Body of pancreas (tissue), 4 donors: ENCODE data around the gene GPR146.

ENCODE experiments used
- CTCF ChIP-seq, 7 experiments: fragments of 450-650 bp in 4 of 7; fragments of 200-600 bp in 3 of 7; sonication (generic) in 3 of 7; IDR thresholded peaks; one replicate each; pipeline ENCODE4 v1.5.1; 2016 to 2019; ENCODE audit warnings: antibody characterized with exemption in 7 of 7
- POLR2A ChIP-seq, 3 donors: fragments of 450-650 bp; IDR thresholded peaks; one replicate each; pipeline ENCODE4 v1.6.1; 2016; ENCODE audit warnings: antibody characterized with exemption in 3 of 3, mild to moderate bottlenecking in 2 of 3

GRCh38 chr7:1033546-1034145 lies 10.7 kb upstream of the GPR146 start:
- TF ChIP-seq POLR2A (IDR thresholded peaks at IDR 0.05) (no peak), CTCF (IDR thresholded peaks at IDR 0.05) (no peak)
